WTC11 (cell line): ENCODE data around the gene PRSS38. TPM values are rescaled to one million over a fixed set of nuclear protein-coding genes. Genes with fewer than 3 reads are reported as not detected.

Source experiments
- ATAC-seq: fragments of 200-7000 bp; cut with Tn5 transposase; 2 replicates; pipeline ENCODE4 v1.10.0; 2021; ENCODE audit warnings: mild to moderate bottlenecking, moderate library complexity
- CTCF ChIA-PET: fragments of 300-600 bp; sonication (Branson Sonifier 250); formaldehyde crosslinking; loops from one replicate; lab custom pipeline; 2021; ENCODE audit warnings: antibody characterized with exemption; lab: Charles Lee
- POLR2A ChIA-PET: fragments of 350-600 bp; sonication (Branson Sonifier 250); formaldehyde crosslinking; loops from one replicate; lab custom pipeline; 2021; ENCODE audit warnings: antibody characterized with exemption; lab: Charles Lee
- DNase-seq: peaks from one replicate; pipeline ENCODE4 v3.0.0; 2021; ENCODE audit warnings: low spot score
- H3K27ac Mint-ChIP-seq: 2 replicates; pipeline ENCODE4 v1.8.0; 2021; ENCODE audit warnings: mixed read lengths
- H3K27me3 Mint-ChIP-seq: 2 replicates; pipeline ENCODE4 v1.8.0; 2021; ENCODE audit warnings: low read depth, mild to moderate bottlenecking, moderate library complexity, mixed read lengths
- H3K36me3 Mint-ChIP-seq: 2 replicates; pipeline ENCODE4 v1.8.0; 2021; ENCODE audit warnings: mixed read lengths
- H3K4me1 Mint-ChIP-seq: 2 replicates; pipeline ENCODE4 v1.8.0; 2022; ENCODE audit warnings: mixed read lengths
- H3K4me3 Mint-ChIP-seq: 2 replicates; pipeline ENCODE4 v1.8.0; 2021; ENCODE audit warnings: mild to moderate bottlenecking, moderate library complexity, mixed read lengths
- H3K9me3 Mint-ChIP-seq: 2 replicates; pipeline ENCODE4 v1.8.0; 2021; ENCODE audit warnings: mixed read lengths
- AFF4 ChIP-seq: sonication (generic); formaldehyde crosslinking; IDR thresholded peaks from 2 replicates; pipeline ENCODE4 v1.8.1; 2023; ENCODE audit warnings: mild to moderate bottlenecking, missing genetic modification reagents, borderline replicate concordance
- ERG ChIP-seq: fragments of 250-450 bp; sonication (Bioruptor Pico); IDR thresholded peaks from 2 replicates; pipeline ENCODE4 v1.8.0; 2021; ENCODE audit warnings: mild to moderate bottlenecking
- ESRRA ChIP-seq: sonication (generic); formaldehyde crosslinking; IDR thresholded peaks from 2 replicates; pipeline ENCODE4 v1.8.1; 2022; ENCODE audit warnings: mild to moderate bottlenecking, missing genetic modification reagents, borderline replicate concordance
- ETV6 ChIP-seq: sonication (generic); formaldehyde crosslinking; IDR thresholded peaks from 2 replicates; pipeline ENCODE4 v1.8.1; 2022; ENCODE audit warnings: mild to moderate bottlenecking, missing genetic modification reagents
- FOXP1 ChIP-seq: sonication (generic); formaldehyde crosslinking; IDR thresholded peaks from 2 replicates; pipeline ENCODE4 v1.8.0; 2022; ENCODE audit warnings: missing genetic modification reagents, mild to moderate bottlenecking, moderate library complexity, borderline replicate concordance
- GRHL2 ChIP-seq: fragments of 250-450 bp; sonication (Bioruptor Pico); IDR thresholded peaks from 2 replicates; pipeline ENCODE4 v1.8.0; 2022; ENCODE audit warnings: mild to moderate bottlenecking, moderate library complexity; ENCODE audit not compliant: insufficient replicate concordance, severe bottlenecking
- GTF2I ChIP-seq: fragments of 250-450 bp; sonication (Bioruptor Pico); conservative IDR thresholded peaks from 2 replicates; pipeline ENCODE4 v1.4.0; 2021; ENCODE audit warnings: mild to moderate bottlenecking
- NR3C1 ChIP-seq: sonication (generic); formaldehyde crosslinking; conservative IDR thresholded peaks from 2 replicates; pipeline ENCODE4 v1.8.1; 2023; ENCODE audit warnings: low read depth, mild to moderate bottlenecking, missing genetic modification reagents
- OVOL2 ChIP-seq: fragments of 250-450 bp; sonication (Bioruptor Pico); IDR thresholded peaks from 2 replicates; pipeline ENCODE4 v1.9.0; 2021; ENCODE audit warnings: mild to moderate bottlenecking, borderline replicate concordance
- PRDM15 ChIP-seq: sonication (generic); formaldehyde crosslinking; IDR thresholded peaks from 2 replicates; pipeline ENCODE4 v1.8.0; 2022; ENCODE audit warnings: missing genetic modification reagents
- PREB ChIP-seq: sonication (generic); formaldehyde crosslinking; IDR thresholded peaks from 2 replicates; pipeline ENCODE4 v1.8.1; 2022; ENCODE audit warnings: mild to moderate bottlenecking, missing genetic modification reagents, moderate library complexity, borderline replicate concordance
- PRRX2 ChIP-seq: fragments of 250-450 bp; sonication (Bioruptor Pico); IDR thresholded peaks from 2 replicates; pipeline ENCODE4 v1.8.0; 2021; ENCODE audit warnings: mild to moderate bottlenecking
- SP1 ChIP-seq: sonication (generic); formaldehyde crosslinking; conservative IDR thresholded peaks from 2 replicates; pipeline ENCODE4 v1.8.1; 2022; ENCODE audit warnings: missing genetic modification reagents
- TP53 ChIP-seq: sonication (generic); formaldehyde crosslinking; IDR thresholded peaks from 2 replicates; pipeline ENCODE4 v1.8.1; 2023; ENCODE audit warnings: mild to moderate bottlenecking, missing genetic modification reagents
- USF1 ChIP-seq: sonication (generic); formaldehyde crosslinking; IDR thresholded peaks from 2 replicates; pipeline ENCODE4 v1.8.0; 2022; ENCODE audit warnings: mild to moderate bottlenecking, missing genetic modification reagents
- ZNF232 ChIP-seq: sonication (generic); formaldehyde crosslinking; IDR thresholded peaks from 2 replicates; pipeline ENCODE4 v1.8.0; 2022; ENCODE audit warnings: mild to moderate bottlenecking, missing genetic modification reagents
- ZNF416 ChIP-seq: fragments of 250-450 bp; sonication (Bioruptor Pico); IDR thresholded peaks from 2 replicates; pipeline ENCODE4 v1.9.0; 2021; ENCODE audit warnings: mild to moderate bottlenecking, inconsistent platforms
- ZSCAN18 ChIP-seq: fragments of 250-450 bp; sonication (Bioruptor Pico); IDR thresholded peaks from 2 replicates; pipeline ENCODE4 v2.1.2; 2022; ENCODE audit warnings: mild to moderate bottlenecking, moderate library complexity
- total RNA-seq: library from RNA; stranded (reverse); gene quantifications from 3 replicates; pipeline ENCODE4 v1.2.3, GENCODE V29; 2021

PRSS38 gene
- total RNA-seq, 1 experiment from 2014 or later: not detected

- peaks cover 15% of the 10 kb centered on the region for H3K27me3 Mint-ChIP-seq
- no peak overlapping the region for H3K27ac Mint-ChIP-seq
- ChIA-PET CTCF (no interaction called here), POLR2A (no interaction called here)
- no peak for TF ChIP-seq ETV6
- no peak for TF ChIP-seq SP1 (CRISPR knock-in tag)
- no peak for TF ChIP-seq ZSCAN18
- TF ChIP-seq NR3C1 (CRISPR knock-in tag): no peak
- TF ChIP-seq PREB (CRISPR knock-in tag): no peak
- no peak for TF ChIP-seq ERG (CRISPR knock-in tag)
- TF ChIP-seq AFF4 (CRISPR knock-in tag): no peak
- no peak for TF ChIP-seq OVOL2
- no peak for TF ChIP-seq PRDM15 (CRISPR knock-in tag)
- TF ChIP-seq GRHL2 (CRISPR knock-in tag): no peak
- no peak for TF ChIP-seq GTF2I (CRISPR knock-in tag)
- TF ChIP-seq FOXP1 (CRISPR knock-in tag): no peak
- TF ChIP-seq PRRX2 (CRISPR knock-in tag): no peak
- TF ChIP-seq USF1: no peak
- no peak for TF ChIP-seq TP53 (CRISPR knock-in tag)
- no peak for TF ChIP-seq ESRRA (CRISPR knock-in tag)
- no peak for TF ChIP-seq ZNF232 (CRISPR knock-in tag)
- TF ChIP-seq ZNF416 (CRISPR knock-in tag): no peak
- ATAC-seq (no peak), DNase-seq (no peak)
- no peaks in the 10 kb centered on the region for H3K4me1 Mint-ChIP-seq
- H3K4me3 Mint-ChIP-seq: no peak overlapping the region
- H3K36me3 Mint-ChIP-seq: no peaks in the 10 kb centered on the region
- H3K9me3 Mint-ChIP-seq: no peaks in the 10 kb centered on the region
Observed at GRCh38 chr1:227880342-227880924, 65.0 kb downstream of the PRSS38 start.
